ENCODE measurements around the gene LUZP1. TPM values are rescaled to one million over a fixed set of nuclear protein-coding genes. Genes with fewer than 3 reads are reported as not detected.

The LUZP1 gene
- total and polyA plus RNA-seq, 2 experiments from 2014 or later, result 45.7 to 152 TPM

DNA sequence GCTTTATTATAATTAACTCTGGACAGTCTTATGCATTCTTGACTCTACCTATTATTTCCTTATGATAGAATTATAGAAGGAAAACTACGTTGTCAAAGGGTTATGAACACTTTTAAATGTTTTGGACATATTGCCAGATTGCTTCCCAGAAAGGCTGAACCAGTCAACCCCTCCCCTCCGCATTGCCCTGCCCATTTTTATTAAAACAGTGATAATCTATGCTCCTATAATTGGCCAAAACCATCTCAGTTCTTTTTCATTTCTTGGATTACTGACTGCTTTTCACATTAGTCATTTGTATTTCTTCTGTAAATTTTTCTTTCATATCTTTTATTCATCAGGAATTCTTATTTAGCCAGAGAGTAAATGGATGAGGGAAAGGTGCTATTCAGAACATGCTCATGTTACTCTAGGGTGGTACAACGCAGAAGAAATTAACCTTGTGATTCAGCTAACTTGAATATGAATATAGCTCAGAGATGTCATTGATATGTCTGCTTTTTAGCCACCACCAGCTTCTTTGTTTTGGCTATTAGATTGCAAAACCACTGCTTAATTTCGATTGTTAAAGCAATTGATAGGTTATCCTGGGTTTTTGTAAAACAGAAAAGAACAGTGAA lies 117.3 kb downstream of the LUZP1 start:
- H2AFZ ChIP-seq, result no peak overlapping the region
- H3K4me2 ChIP-seq, result peak overlapping the region; percentile 62
- DNase-seq (ENCODE audit: low spot score) (no peak), ATAC-seq (no peak)
- TF ChIP-seq STAT1 (IDR thresholded peaks at IDR 0.05; ENCODE audit: unreplicated experiment), result no peak
- TF ChIP-seq ZNF114 (CRISPR knock-in tag; IDR thresholded peaks at IDR 0.05), result no peak
- TF ChIP-seq EZH2 (IDR thresholded peaks at IDR 0.05; ENCODE audit: low read depth, unreplicated experiment), result no peak
- no peak for TF ChIP-seq CREB1 (CRISPR knock-in tag; IDR thresholded peaks at IDR 0.05; ENCODE audit: low read depth)
- TF ChIP-seq, protein P1, sequence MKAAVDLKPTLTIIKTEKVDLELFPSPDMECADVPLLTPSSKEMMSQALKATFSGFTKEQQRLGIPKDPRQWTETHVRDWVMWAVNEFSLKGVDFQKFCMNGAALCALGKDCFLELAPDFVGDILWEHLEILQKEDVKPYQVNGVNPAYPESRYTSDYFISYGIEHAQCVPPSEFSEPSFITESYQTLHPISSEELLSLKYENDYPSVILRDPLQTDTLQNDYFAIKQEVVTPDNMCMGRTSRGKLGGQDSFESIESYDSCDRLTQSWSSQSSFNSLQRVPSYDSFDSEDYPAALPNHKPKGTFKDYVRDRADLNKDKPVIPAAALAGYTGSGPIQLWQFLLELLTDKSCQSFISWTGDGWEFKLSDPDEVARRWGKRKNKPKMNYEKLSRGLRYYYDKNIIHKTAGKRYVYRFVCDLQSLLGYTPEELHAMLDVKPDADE (IDR thresholded peaks at IDR 0.05), result no peak
- TF ChIP-seq EZH2phosphoT487 (IDR thresholded peaks at IDR 0.05; ENCODE audit: unreplicated experiment), result no peak
- no peak for TF ChIP-seq POLR2AphosphoS5 (IDR thresholded peaks at IDR 0.05; ENCODE audit: low read depth)
- TF ChIP-seq, protein P2, sequence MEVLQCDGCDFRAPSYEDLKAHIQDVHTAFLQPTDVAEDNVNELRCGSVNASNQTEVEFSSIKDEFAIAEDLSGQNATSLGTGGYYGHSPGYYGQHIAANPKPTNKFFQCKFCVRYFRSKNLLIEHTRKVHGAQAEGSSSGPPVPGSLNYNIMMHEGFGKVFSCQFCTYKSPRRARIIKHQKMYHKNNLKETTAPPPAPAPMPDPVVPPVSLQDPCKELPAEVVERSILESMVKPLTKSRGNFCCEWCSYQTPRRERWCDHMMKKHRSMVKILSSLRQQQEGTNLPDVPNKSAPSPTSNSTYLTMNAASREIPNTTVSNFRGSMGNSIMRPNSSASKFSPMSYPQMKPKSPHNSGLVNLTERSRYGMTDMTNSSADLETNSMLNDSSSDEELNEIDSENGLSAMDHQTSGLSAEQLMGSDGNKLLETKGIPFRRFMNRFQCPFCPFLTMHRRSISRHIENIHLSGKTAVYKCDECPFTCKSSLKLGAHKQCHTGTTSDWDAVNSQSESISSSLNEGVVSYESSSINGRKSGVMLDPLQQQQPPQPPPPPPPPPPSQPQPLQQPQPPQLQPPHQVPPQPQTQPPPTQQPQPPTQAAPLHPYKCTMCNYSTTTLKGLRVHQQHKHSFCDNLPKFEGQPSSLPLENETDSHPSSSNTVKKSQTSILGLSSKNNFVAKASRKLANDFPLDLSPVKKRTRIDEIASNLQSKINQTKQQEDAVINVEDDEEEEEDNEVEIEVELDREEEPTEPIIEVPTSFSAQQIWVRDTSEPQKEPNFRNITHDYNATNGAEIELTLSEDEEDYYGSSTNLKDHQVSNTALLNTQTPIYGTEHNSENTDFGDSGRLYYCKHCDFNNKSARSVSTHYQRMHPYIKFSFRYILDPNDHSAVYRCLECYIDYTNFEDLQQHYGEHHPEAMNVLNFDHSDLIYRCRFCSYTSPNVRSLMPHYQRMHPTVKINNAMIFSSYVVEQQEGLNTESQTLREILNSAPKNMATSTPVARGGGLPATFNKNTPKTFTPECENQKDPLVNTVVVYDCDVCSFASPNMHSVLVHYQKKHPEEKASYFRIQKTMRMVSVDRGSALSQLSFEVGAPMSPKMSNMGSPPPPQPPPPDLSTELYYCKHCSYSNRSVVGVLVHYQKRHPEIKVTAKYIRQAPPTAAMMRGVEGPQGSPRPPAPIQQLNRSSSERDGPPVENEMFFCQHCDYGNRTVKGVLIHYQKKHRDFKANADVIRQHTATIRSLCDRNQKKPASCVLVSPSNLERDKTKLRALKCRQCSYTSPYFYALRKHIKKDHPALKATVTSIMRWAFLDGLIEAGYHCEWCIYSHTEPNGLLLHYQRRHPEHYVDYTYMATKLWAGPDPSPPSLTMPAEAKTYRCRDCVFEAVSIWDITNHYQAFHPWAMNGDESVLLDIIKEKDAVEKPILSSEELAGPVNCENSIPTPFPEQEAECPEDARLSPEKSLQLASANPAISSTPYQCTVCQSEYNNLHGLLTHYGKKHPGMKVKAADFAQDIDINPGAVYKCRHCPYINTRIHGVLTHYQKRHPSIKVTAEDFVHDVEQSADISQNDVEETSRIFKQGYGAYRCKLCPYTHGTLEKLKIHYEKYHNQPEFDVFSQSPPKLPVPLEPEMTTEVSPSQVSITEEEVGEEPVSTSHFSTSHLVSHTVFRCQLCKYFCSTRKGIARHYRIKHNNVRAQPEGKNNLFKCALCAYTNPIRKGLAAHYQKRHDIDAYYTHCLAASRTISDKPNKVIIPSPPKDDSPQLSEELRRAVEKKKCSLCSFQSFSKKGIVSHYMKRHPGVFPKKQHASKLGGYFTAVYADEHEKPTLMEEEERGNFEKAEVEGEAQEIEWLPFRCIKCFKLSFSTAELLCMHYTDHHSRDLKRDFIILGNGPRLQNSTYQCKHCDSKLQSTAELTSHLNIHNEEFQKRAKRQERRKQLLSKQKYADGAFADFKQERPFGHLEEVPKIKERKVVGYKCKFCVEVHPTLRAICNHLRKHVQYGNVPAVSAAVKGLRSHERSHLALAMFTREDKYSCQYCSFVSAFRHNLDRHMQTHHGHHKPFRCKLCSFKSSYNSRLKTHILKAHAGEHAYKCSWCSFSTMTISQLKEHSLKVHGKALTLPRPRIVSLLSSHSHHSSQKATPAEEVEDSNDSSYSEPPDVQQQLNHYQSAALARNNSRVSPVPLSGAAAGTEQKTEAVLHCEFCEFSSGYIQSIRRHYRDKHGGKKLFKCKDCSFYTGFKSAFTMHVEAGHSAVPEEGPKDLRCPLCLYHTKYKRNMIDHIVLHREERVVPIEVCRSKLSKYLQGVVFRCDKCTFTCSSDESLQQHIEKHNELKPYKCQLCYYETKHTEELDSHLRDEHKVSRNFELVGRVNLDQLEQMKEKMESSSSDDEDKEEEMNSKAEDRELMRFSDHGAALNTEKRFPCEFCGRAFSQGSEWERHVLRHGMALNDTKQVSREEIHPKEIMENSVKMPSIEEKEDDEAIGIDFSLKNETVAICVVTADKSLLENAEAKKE (CRISPR knock-in tag; IDR thresholded peaks at IDR 0.05), result no peak
- TF ChIP-seq, protein P3, sequence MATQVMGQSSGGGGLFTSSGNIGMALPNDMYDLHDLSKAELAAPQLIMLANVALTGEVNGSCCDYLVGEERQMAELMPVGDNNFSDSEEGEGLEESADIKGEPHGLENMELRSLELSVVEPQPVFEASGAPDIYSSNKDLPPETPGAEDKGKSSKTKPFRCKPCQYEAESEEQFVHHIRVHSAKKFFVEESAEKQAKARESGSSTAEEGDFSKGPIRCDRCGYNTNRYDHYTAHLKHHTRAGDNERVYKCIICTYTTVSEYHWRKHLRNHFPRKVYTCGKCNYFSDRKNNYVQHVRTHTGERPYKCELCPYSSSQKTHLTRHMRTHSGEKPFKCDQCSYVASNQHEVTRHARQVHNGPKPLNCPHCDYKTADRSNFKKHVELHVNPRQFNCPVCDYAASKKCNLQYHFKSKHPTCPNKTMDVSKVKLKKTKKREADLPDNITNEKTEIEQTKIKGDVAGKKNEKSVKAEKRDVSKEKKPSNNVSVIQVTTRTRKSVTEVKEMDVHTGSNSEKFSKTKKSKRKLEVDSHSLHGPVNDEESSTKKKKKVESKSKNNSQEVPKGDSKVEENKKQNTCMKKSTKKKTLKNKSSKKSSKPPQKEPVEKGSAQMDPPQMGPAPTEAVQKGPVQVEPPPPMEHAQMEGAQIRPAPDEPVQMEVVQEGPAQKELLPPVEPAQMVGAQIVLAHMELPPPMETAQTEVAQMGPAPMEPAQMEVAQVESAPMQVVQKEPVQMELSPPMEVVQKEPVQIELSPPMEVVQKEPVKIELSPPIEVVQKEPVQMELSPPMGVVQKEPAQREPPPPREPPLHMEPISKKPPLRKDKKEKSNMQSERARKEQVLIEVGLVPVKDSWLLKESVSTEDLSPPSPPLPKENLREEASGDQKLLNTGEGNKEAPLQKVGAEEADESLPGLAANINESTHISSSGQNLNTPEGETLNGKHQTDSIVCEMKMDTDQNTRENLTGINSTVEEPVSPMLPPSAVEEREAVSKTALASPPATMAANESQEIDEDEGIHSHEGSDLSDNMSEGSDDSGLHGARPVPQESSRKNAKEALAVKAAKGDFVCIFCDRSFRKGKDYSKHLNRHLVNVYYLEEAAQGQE (IDR thresholded peaks at IDR 0.05; ENCODE audit: unreplicated experiment), result no peak
- TF ChIP-seq, protein P4, sequence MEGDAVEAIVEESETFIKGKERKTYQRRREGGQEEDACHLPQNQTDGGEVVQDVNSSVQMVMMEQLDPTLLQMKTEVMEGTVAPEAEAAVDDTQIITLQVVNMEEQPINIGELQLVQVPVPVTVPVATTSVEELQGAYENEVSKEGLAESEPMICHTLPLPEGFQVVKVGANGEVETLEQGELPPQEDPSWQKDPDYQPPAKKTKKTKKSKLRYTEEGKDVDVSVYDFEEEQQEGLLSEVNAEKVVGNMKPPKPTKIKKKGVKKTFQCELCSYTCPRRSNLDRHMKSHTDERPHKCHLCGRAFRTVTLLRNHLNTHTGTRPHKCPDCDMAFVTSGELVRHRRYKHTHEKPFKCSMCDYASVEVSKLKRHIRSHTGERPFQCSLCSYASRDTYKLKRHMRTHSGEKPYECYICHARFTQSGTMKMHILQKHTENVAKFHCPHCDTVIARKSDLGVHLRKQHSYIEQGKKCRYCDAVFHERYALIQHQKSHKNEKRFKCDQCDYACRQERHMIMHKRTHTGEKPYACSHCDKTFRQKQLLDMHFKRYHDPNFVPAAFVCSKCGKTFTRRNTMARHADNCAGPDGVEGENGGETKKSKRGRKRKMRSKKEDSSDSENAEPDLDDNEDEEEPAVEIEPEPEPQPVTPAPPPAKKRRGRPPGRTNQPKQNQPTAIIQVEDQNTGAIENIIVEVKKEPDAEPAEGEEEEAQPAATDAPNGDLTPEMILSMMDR (conservative IDR thresholded peaks at IDR 0.05; ENCODE audit: low read depth in 2 of 2), result no peak
- no peak for TF ChIP-seq ZNF331 (CRISPR knock-in tag; IDR thresholded peaks at IDR 0.05; ENCODE audit: low read depth)
- no peak for TF ChIP-seq JUNB (IDR thresholded peaks at IDR 0.05; ENCODE audit: unreplicated experiment)
- no peak for TF ChIP-seq NANOG (IDR thresholded peaks at IDR 0.05; ENCODE audit: borderline replicate concordance)
- no peak overlapping the region for H3K27ac ChIP-seq (ENCODE audit: low read depth)
- Mint-ChIP-seq H3K27ac (peak overlapping the region; percentile 61; the same call in 1 of the 2 replicates), H3K9me3 (no peaks in the 10 kb centered on the region), H3K36me3 (ENCODE audit: low read depth) (peaks cover 47% of the 10 kb centered on the region), H3K27me3 (ENCODE audit: insufficient read depth, low read depth, poor library complexity) (peaks cover 1% of the 10 kb centered on the region), H3K4me1 (peaks cover 18% of the 10 kb centered on the region; the same call in 2 of the 3 replicates), H3K4me3 (peak overlapping the region; percentile 31; the same call in 1 of the 3 replicates)
- H3K36me3 ChIP-seq (ENCODE audit: insufficient read depth), result peaks cover 32% of the 10 kb centered on the region; the same call in 1 of the 2 replicates
- peak overlapping the region; percentile 7; the same call in 1 of the 2 replicates for H3K4me3 ChIP-seq
- H3K79me2 ChIP-seq (replicated peaks; ENCODE audit: insufficient read depth), result peaks cover 78% of the 10 kb centered on the region
- H3F3A ChIP-seq (replicated peaks; ENCODE audit: low read depth), result no peaks in the 10 kb centered on the region
- peaks cover 40% of the 10 kb centered on the region for H4K20me1 ChIP-seq (replicated peaks; ENCODE audit: insufficient read depth)
- H3K27me3 ChIP-seq (ENCODE audit: insufficient read depth), result no peaks in the 10 kb centered on the region
- H3K9me2 ChIP-seq (ENCODE audit: insufficient read depth), result no peaks in the 10 kb centered on the region
- H3K4me1 ChIP-seq (ENCODE audit: insufficient read depth), result peaks cover 21% of the 10 kb centered on the region

Measured in GM23338 (cell line).